ENCODE data around the gene MMP25. TPM values are rescaled to one million over a fixed set of nuclear protein-coding genes. Genes with fewer than 3 reads are reported as not detected.

The MMP25 gene
- polyA plus RNA-seq, 1 experiment = not detected

GRCh38 chr16:3022208-3022683 is 24.1 kb upstream of the MMP25 start:
- CTCF ChIA-PET = interaction anchor here (0.6 to 1.8 kb wide), 3 partner anchors 9 to 37 kb away, joined by 3 to 15 read pairs (median 6); no protein-coding TSS in a partner anchor
- Histone ChIP-seq H3K27ac (ENCODE audit: low read depth, low read length) (peak overlapping the region; percentile 99), H3K9me3 (ENCODE audit: control insufficient read depth, insufficient read depth, low read length) (no peaks in the 10 kb centered on the region; the same call in 1 of the 2 replicates), H3K4me3 (ENCODE audit: low read depth, low read length) (peak overlapping the region; percentile 94), H3K27me3 (ENCODE audit: control insufficient read depth, insufficient read depth, low read length) (peaks cover 3% of the 10 kb centered on the region)
- peak; percentile 92 for DNase-seq (ENCODE audit: low read depth, low spot score)
- POLR2A ChIA-PET = interaction anchor here (0.6 to 3.8 kb wide), 8 partner anchors 9 to 1713 kb away, joined by 3 to 30 read pairs (median 4); partner anchors contain the start of gene CLDN9
- no peak for TF ChIP-seq CTCF (IDR thresholded peaks at IDR 0.05; ENCODE audit: low read depth, low read length)

GRCh38 chr16:3022684-3023414 is 23.5 kb upstream of the MMP25 start:
- no peaks in the 10 kb centered on the region for H3K27me3 ChIP-seq (ENCODE audit: control insufficient read depth, insufficient read depth, low read length)
- DNase-seq (ENCODE audit: low read depth, low spot score) = no peak
- ChIA-PET CTCF (interaction anchor here (0.6 to 1.8 kb wide), 3 partner anchors 9 to 37 kb away, joined by 3 to 15 read pairs (median 6); no protein-coding TSS in a partner anchor), POLR2A (interaction anchor here (0.6 to 3.8 kb wide), 9 partner anchors 8 to 1714 kb away, joined by 3 to 30 read pairs (median 4); partner anchors contain the start of gene CLDN9)
- H3K9me3 ChIP-seq (ENCODE audit: control insufficient read depth, insufficient read depth, low read length) = no peaks in the 10 kb centered on the region; the same call in 1 of the 2 replicates
- TF ChIP-seq CTCF (IDR thresholded peaks at IDR 0.05; ENCODE audit: low read depth, low read length) = no peak
- peak overlapping the region; percentile 94 for H3K4me3 ChIP-seq (ENCODE audit: low read depth, low read length)
- peak overlapping the region; percentile 99 for H3K27ac ChIP-seq (ENCODE audit: low read depth, low read length)

GRCh38 chr16:3023415-3023668 is 23.0 kb upstream of the MMP25 start:
- TF ChIP-seq CTCF (IDR thresholded peaks at IDR 0.05; ENCODE audit: low read depth, low read length) = no peak
- no peaks in the 10 kb centered on the region; the same call in 1 of the 2 replicates for H3K9me3 ChIP-seq (ENCODE audit: control insufficient read depth, insufficient read depth, low read length)
- ChIA-PET POLR2A (interaction anchor here (0.5 to 1.3 kb wide), 4 partner anchors 19 to 1644 kb away, joined by 3 to 5 read pairs (median 4); no protein-coding TSS in a partner anchor), CTCF (interaction anchor here (1.1 to 1.8 kb wide), 2 partner anchors 8 to 36 kb away, joined by 3 to 15 read pairs; no protein-coding TSS in a partner anchor)
- no peak for DNase-seq (ENCODE audit: low read depth, low spot score)
- no peaks in the 10 kb centered on the region for H3K27me3 ChIP-seq (ENCODE audit: control insufficient read depth, insufficient read depth, low read length)
- H3K27ac ChIP-seq (ENCODE audit: low read depth, low read length) = peak overlapping the region; percentile 99
- H3K4me3 ChIP-seq (ENCODE audit: low read depth, low read length) = peak overlapping the region; percentile 94

- no peaks in the 10 kb centered on the region; the same call in 1 of the 2 replicates for H3K9me3 ChIP-seq (ENCODE audit: control insufficient read depth, insufficient read depth, low read length)
- peaks cover 2% of the 10 kb centered on the region for H3K27me3 ChIP-seq (ENCODE audit: control insufficient read depth, insufficient read depth, low read length)
- H3K27ac ChIP-seq (ENCODE audit: low read depth, low read length) = peak within 1 kb of the TSS; percentile 99
- H3K4me3 ChIP-seq (ENCODE audit: low read depth, low read length) = peak within 1 kb of the TSS; percentile 94
- ChIA-PET CTCF (interaction anchor here (1.1 to 1.8 kb wide), 3 partner anchors 8 to 36 kb away, joined by 3 to 15 read pairs (median 8); no protein-coding TSS in a partner anchor), POLR2A (interaction anchor here (0.5 to 1.3 kb wide), 6 partner anchors 10 to 1644 kb away, joined by 3 to 6 read pairs (median 4); no protein-coding TSS in a partner anchor)
- TF ChIP-seq CTCF (IDR thresholded peaks at IDR 0.05; ENCODE audit: low read depth, low read length) = no peak
- DNase-seq (ENCODE audit: low read depth, low spot score) = peak; percentile 91
Observed at GRCh38 chr16:3023669-3024478, 22.5 kb upstream of the MMP25 start, which contains the start of the genes HCFC1R1 and THOC6. Gene HCFC1R1, minus strand, starts transcription at chr16:3023942. Its CDS starts 1 bp downstream, at chr16:3023941. Gene THOC6, plus strand, starts transcription at chr16:3024035. Its CDS starts 292 bp downstream, at chr16:3024327.

Measured in AG04450 (cell line).